HepG2 (cell line): ENCODE data around the gene TOMM20. TPM values are rescaled to one million over a fixed set of nuclear protein-coding genes. Genes with fewer than 3 reads are reported as not detected.

Experiments
- ATAC-seq: fragments of 200-7000 bp; cut with Tn5 transposase; 3 replicates; pipeline ENCODE4 v1.9.1; 2020; ENCODE audit warnings: mild to moderate bottlenecking, moderate library complexity
- BruUV-seq: library from RNA; stranded (reverse); fragments of 400-500 nt; replicated peaks from 2 replicates; lab custom pipeline; 2021; lab: Mats Ljungman, UMichigan
- CTCF ChIA-PET: fragments of 300-600 bp; formaldehyde crosslinking; extraction: SDS; loops from one replicate; lab custom pipeline; 2021; ENCODE audit warnings: low total read pairs, inconsistent platforms, low intra/inter-chr PET ratio; lab: Yijun Ruan, JAX
- POLR2A ChIA-PET: fragments of 350-600 bp; sonication (Branson Sonifier 250); formaldehyde crosslinking; loops from one replicate; lab custom pipeline; 2020; ENCODE audit warnings: antibody characterized with exemption, inconsistent platforms; lab: Yijun Ruan, JAX
- DNase-seq: peaks from one replicate; pipeline ENCODE4 v3.0.0-alpha.2; 2015; ENCODE audit warnings: low spot score
- FAIRE-seq: peaks from 3 replicates; lab custom pipeline; 2011; peaks lifted over from hg19 to GRCh38; lab: Jason Lieb, UNC
- H2AFZ ChIP-seq: one replicate; pipeline ENCODE4 v1.6.1; 2011; ENCODE audit warnings: low read length, inconsistent platforms
- H3K27ac ChIP-seq: fragments of 300-600 bp; 3 replicates; pipeline ENCODE4 v1.8.0; 2011; ENCODE audit warnings: mixed run types, mild to moderate bottlenecking, mixed read lengths, low read length, inconsistent platforms; ENCODE audit not compliant: insufficient read depth; ENCODE audit errors: extremely low read length
- H3K27me3 ChIP-seq, 2 experiments: fragments of 200-600 bp in 1 of 2; 2 replicates in 1 of 2; 3 replicates in 1 of 2; pipeline versions ENCODE4 v1.6.0 to v1.8.0; 2011; ENCODE audit warnings: low read length in 2 of 2, mild to moderate bottlenecking in 2 of 2, moderate library complexity in 2 of 2, inconsistent platforms in 1 of 2; ENCODE audit not compliant: insufficient read depth in 2 of 2, control insufficient read depth in 1 of 2
- H3K36me3 ChIP-seq, 2 experiments: fragments of 200-600 bp in 1 of 2; replicated peaks in 1 of 2; 2 replicates in 1 of 2; 3 replicates in 1 of 2; pipeline versions ENCODE4 v1.5.1 to v1.8.0; 2011; ENCODE audit warnings: low read length in 2 of 2, inconsistent platforms in 1 of 2; ENCODE audit not compliant: insufficient read depth in 2 of 2, control insufficient read depth in 1 of 2
- H3K4me1 ChIP-seq: 2 replicates; pipeline ENCODE4 v1.5.1; 2012; ENCODE audit warnings: low read length, inconsistent platforms; ENCODE audit not compliant: insufficient read depth
- H3K4me2 ChIP-seq: 2 replicates; pipeline ENCODE4 v1.6.0; 2011; ENCODE audit warnings: low read depth, low read length, inconsistent platforms
- H3K4me3 ChIP-seq, 3 experiments: fragments of 200-600 bp in 1 of 3; sonication (generic), shearing (Covaris generic) in 1 of 3; replicated peaks in 1 of 3; 2 replicates each; pipeline ENCODE4 v1.5.1; 2011 to 2016; ENCODE audit warnings: low read length in 3 of 3, inconsistent platforms in 2 of 3, low read depth in 2 of 3, mild to moderate bottlenecking in 2 of 3, control low read depth in 1 of 3, mixed read lengths in 1 of 3; ENCODE audit not compliant: insufficient read depth in 1 of 3
- H3K79me2 ChIP-seq: one replicate; pipeline ENCODE4 v1.6.1; 2011; ENCODE audit warnings: low read length, inconsistent platforms; ENCODE audit not compliant: insufficient read depth
- H3K9ac ChIP-seq: 2 replicates; pipeline ENCODE4 v1.6.0; 2011; ENCODE audit warnings: mild to moderate bottlenecking, low read depth, low read length, inconsistent platforms; ENCODE audit not compliant: insufficient read depth
- H3K9me3 ChIP-seq: 2 replicates; pipeline ENCODE4 v1.5.1; 2012; ENCODE audit warnings: mild to moderate bottlenecking, low read length
- H4K20me1 ChIP-seq: 2 replicates; pipeline ENCODE4 v1.6.0; 2011; ENCODE audit warnings: inconsistent platforms, mild to moderate bottlenecking, low read length, moderate library complexity; ENCODE audit not compliant: insufficient read depth
- TARDBP ChIP-seq: sonication (generic); formaldehyde crosslinking; IDR thresholded peaks from 2 replicates; pipeline ENCODE4 v1.8.0; 2022; ENCODE audit warnings: mild to moderate bottlenecking, missing genetic modification reagents
- ZC3H4 ChIP-seq: sonication (generic); formaldehyde crosslinking; IDR thresholded peaks from 2 replicates; pipeline ENCODE4 v1.4.0; 2020; ENCODE audit warnings: missing genetic modification reagents, borderline replicate concordance
- ZNF850 ChIP-seq: sonication (generic); formaldehyde crosslinking; conservative IDR thresholded peaks from 2 replicates; pipeline ENCODE4 v1.9.0; 2021; ENCODE audit warnings: mild to moderate bottlenecking, missing genetic modification reagents
- ZSCAN29 ChIP-seq: sonication (generic); formaldehyde crosslinking; conservative IDR thresholded peaks from 2 replicates; pipeline ENCODE4 v1.4.0; 2020; ENCODE audit warnings: mild to moderate bottlenecking, missing genetic modification reagents
- WGBS: methylation state at CpG from one replicate; pipeline ENCODE4 v1.1.6; 2017; ENCODE audit warnings: low lambda C conversion rate; 5-methylcytosine and 5-hydroxymethylcytosine counted together
- in situ Hi-C: cut with HindIII; loops from 2 replicates; pipeline ENCODE4 v1.10.0; 2017; ENCODE audit warnings: low pct_unique_long_range_greater_than_20kb; ENCODE audit not compliant: extremely low pct_ligation_motif_present
- intact Hi-C: fragments of 100-400 bp; cut with micrococcal nuclease; formaldehyde crosslinking; loops from one replicate; pipeline ENCODE4 v1.10.0; 2022; ENCODE audit not compliant: unreplicated experiment
- polyA plus RNA-seq, 8 experiments: library from polyadenylated mRNA; depleted of rRNA in 3 of 8; stranded (reverse) in 7 of 8; unstranded in 1 of 8; fragments of >200 nt; fragmentation: Illumina TruSeq in 4 of 8; extraction: Trizol in 4 of 8; gene quantifications; 2 replicates each; pipeline versions ENCODE4 v1.2.1 to v1.2.3, GENCODE V29; 2011 to 2016; ENCODE audit warnings: low read depth in 4 of 8, missing spikeins in 1 of 8, mixed read lengths in 1 of 8; ENCODE audit not compliant: insufficient read depth in 1 of 8
- total RNA-seq, 5 experiments: library from RNA; depleted of rRNA; stranded (reverse); fragments of >200 nt; fragmentation: Illumina TruSeq; extraction: Trizol; gene quantifications; 2 replicates each; pipeline ENCODE4 v1.2.3, GENCODE V29; 2016; ENCODE audit warnings: low read depth in 1 of 5
- TF ChIP-seq, protein P1 (sequence below): sonication (generic); formaldehyde crosslinking; IDR thresholded peaks from 2 replicates; pipeline ENCODE4 v1.4.0; 2020; ENCODE audit warnings: missing genetic modification reagents, borderline replicate concordance
- TF ChIP-seq, protein P2 (sequence below): sonication (generic); formaldehyde crosslinking; IDR thresholded peaks from 2 replicates; pipeline ENCODE4 v1.8.1; 2022; ENCODE audit warnings: low read depth, mild to moderate bottlenecking, missing genetic modification reagents
- TF ChIP-seq, protein P3 (sequence below): sonication (generic); formaldehyde crosslinking; IDR thresholded peaks from 2 replicates; pipeline ENCODE4 v1.5.0; 2020; ENCODE audit warnings: mild to moderate bottlenecking, missing genetic modification reagents
- TF ChIP-seq, protein P4 (sequence below): sonication (generic); formaldehyde crosslinking; IDR thresholded peaks from 2 replicates; pipeline ENCODE4 v1.4.0; 2020; ENCODE audit warnings: missing genetic modification reagents

The TOMM20 gene
- total and polyA plus RNA-seq, 2 of the 13 experiments (the other 11 are each of a cell fraction or from before 2014, with no cell fraction given), result 153 to 376 TPM

DNA sequence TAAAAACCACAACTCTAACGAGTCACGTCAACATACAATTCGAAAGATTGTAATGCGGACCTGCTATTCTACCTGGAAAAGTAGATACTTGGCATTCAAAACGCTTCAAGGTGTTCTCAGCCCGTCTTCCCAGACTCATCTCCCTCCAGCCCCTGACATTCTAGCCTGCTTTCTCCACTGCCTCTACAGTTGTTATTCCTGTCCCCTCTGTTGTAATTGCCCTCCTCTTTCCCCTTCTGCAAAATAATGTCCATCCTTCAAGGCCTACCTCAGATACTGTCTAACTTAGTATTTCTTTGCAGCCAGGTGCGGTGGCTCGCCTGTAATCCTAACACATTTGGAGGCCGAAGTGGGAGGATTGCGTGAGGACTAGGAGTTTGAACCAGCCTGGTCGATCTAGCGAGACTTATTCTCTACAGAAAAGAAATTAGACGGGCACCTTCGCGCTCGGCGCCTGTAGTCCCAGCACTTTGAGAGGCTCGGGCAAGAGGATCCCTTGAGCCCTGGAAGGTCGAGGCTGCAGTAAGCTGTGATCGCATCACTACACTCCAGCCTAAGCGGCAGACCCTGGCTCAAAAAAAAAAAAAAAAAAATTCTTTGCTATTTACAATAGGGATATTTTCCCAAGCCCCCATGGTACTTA is 33.2 kb upstream of the TOMM20 start:
- ChIA-PET POLR2A (interaction anchor here (0.9 to 1.4 kb wide), 11 partner anchors 17 to 558 kb away, joined by 3 to 15 read pairs (median 3); partner anchors contain the start of gene TOMM20), CTCF (no interaction called here)
- Histone ChIP-seq H4K20me1 (no peaks in the 10 kb centered on the region), H3K4me3 (peak overlapping the region; percentile 75 to 91 (median 76)), H3K9ac (peak overlapping the region; percentile 86), H3K27ac (peak overlapping the region; percentile 85), H3K4me1 (peaks cover 44% of the 10 kb centered on the region), H3K36me3 (peaks cover 4 to 17% of the 10 kb centered on the region in 2 experiments; a peak in 3 of 5 replicates), H3K4me2 (peak overlapping the region; percentile 77), H3K27me3 (no peaks in the 10 kb centered on the region), H3K79me2 (peaks cover 34% of the 10 kb centered on the region), H2AFZ (no peak overlapping the region), H3K9me3 (no peaks in the 10 kb centered on the region)
- BruUV-seq, result TSS peak; percentile 97
- ATAC-seq (peak; percentile 20), DNase-seq (no peak), FAIRE-seq (no peak)
- 42% methylated on average over 21 of the region's 21 CpGs for WGBS
- in situ Hi-C loops (no loop called here), intact Hi-C loops (loop anchor here (5.0 to 10.0 kb wide), 3 partner anchors 35 to 665 kb away; partner anchors contain the start of gene TOMM20)
- TF ChIP-seq, protein P1, sequence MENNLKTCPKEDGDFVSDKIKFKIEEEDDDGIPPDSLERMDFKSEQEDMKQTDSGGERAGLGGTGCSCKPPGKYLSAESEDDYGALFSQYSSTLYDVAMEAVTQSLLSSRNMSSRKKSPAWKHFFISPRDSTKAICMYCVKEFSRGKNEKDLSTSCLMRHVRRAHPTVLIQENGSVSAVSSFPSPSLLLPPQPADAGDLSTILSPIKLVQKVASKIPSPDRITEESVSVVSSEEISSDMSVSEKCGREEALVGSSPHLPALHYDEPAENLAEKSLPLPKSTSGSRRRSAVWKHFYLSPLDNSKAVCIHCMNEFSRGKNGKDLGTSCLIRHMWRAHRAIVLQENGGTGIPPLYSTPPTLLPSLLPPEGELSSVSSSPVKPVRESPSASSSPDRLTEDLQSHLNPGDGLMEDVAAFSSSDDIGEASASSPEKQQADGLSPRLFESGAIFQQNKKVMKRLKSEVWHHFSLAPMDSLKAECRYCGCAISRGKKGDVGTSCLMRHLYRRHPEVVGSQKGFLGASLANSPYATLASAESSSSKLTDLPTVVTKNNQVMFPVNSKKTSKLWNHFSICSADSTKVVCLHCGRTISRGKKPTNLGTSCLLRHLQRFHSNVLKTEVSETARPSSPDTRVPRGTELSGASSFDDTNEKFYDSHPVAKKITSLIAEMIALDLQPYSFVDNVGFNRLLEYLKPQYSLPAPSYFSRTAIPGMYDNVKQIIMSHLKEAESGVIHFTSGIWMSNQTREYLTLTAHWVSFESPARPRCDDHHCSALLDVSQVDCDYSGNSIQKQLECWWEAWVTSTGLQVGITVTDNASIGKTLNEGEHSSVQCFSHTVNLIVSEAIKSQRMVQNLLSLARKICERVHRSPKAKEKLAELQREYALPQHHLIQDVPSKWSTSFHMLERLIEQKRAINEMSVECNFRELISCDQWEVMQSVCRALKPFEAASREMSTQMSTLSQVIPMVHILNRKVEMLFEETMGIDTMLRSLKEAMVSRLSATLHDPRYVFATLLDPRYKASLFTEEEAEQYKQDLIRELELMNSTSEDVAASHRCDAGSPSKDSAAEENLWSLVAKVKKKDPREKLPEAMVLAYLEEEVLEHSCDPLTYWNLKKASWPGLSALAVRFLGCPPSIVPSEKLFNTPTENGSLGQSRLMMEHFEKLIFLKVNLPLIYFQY (CRISPR knock-in tag), result no peak
- TF ChIP-seq, protein P2, sequence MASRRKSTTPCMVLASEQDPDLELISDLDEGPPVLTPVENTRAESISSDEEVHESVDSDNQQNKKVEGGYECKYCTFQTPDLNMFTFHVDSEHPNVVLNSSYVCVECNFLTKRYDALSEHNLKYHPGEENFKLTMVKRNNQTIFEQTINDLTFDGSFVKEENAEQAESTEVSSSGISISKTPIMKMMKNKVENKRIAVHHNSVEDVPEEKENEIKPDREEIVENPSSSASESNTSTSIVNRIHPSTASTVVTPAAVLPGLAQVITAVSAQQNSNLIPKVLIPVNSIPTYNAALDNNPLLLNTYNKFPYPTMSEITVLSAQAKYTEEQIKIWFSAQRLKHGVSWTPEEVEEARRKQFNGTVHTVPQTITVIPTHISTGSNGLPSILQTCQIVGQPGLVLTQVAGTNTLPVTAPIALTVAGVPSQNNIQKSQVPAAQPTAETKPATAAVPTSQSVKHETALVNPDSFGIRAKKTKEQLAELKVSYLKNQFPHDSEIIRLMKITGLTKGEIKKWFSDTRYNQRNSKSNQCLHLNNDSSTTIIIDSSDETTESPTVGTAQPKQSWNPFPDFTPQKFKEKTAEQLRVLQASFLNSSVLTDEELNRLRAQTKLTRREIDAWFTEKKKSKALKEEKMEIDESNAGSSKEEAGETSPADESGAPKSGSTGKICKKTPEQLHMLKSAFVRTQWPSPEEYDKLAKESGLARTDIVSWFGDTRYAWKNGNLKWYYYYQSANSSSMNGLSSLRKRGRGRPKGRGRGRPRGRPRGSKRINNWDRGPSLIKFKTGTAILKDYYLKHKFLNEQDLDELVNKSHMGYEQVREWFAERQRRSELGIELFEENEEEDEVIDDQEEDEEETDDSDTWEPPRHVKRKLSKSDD (CRISPR knock-in tag), result peak; percentile 12; the same call in 1 of the 2 replicates
- TF ChIP-seq ZC3H4 (CRISPR knock-in tag) (0 out of 2 replicates have a peak, but pooled peaks have one; percentile 34), ZSCAN29 (peak; percentile 15; the same call in 1 of the 2 replicates), ZNF850 (CRISPR knock-in tag) (no peak), TARDBP (0 out of 2 replicates have a peak, but pooled peaks have one; percentile 4)
- TF ChIP-seq, protein P3, sequence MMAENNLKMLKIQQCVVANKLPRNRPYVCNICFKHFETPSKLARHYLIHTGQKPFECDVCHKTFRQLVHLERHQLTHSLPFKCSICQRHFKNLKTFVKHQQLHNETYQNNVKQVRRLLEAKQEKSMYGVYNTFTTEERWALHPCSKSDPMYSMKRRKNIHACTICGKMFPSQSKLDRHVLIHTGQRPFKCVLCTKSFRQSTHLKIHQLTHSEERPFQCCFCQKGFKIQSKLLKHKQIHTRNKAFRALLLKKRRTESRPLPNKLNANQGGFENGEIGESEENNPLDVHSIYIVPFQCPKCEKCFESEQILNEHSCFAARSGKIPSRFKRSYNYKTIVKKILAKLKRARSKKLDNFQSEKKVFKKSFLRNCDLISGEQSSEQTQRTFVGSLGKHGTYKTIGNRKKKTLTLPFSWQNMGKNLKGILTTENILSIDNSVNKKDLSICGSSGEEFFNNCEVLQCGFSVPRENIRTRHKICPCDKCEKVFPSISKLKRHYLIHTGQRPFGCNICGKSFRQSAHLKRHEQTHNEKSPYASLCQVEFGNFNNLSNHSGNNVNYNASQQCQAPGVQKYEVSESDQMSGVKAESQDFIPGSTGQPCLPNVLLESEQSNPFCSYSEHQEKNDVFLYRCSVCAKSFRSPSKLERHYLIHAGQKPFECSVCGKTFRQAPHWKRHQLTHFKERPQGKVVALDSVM, result peak; percentile 73
- TF ChIP-seq, protein P4, sequence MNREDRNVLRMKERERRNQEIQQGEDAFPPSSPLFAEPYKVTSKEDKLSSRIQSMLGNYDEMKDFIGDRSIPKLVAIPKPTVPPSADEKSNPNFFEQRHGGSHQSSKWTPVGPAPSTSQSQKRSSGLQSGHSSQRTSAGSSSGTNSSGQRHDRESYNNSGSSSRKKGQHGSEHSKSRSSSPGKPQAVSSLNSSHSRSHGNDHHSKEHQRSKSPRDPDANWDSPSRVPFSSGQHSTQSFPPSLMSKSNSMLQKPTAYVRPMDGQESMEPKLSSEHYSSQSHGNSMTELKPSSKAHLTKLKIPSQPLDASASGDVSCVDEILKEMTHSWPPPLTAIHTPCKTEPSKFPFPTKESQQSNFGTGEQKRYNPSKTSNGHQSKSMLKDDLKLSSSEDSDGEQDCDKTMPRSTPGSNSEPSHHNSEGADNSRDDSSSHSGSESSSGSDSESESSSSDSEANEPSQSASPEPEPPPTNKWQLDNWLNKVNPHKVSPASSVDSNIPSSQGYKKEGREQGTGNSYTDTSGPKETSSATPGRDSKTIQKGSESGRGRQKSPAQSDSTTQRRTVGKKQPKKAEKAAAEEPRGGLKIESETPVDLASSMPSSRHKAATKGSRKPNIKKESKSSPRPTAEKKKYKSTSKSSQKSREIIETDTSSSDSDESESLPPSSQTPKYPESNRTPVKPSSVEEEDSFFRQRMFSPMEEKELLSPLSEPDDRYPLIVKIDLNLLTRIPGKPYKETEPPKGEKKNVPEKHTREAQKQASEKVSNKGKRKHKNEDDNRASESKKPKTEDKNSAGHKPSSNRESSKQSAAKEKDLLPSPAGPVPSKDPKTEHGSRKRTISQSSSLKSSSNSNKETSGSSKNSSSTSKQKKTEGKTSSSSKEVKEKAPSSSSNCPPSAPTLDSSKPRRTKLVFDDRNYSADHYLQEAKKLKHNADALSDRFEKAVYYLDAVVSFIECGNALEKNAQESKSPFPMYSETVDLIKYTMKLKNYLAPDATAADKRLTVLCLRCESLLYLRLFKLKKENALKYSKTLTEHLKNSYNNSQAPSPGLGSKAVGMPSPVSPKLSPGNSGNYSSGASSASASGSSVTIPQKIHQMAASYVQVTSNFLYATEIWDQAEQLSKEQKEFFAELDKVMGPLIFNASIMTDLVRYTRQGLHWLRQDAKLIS, result peak; percentile 21; the same call in 1 of the 2 replicates
